ENCODE measurements around the gene GBX1.

The GBX1 gene

DNA sequence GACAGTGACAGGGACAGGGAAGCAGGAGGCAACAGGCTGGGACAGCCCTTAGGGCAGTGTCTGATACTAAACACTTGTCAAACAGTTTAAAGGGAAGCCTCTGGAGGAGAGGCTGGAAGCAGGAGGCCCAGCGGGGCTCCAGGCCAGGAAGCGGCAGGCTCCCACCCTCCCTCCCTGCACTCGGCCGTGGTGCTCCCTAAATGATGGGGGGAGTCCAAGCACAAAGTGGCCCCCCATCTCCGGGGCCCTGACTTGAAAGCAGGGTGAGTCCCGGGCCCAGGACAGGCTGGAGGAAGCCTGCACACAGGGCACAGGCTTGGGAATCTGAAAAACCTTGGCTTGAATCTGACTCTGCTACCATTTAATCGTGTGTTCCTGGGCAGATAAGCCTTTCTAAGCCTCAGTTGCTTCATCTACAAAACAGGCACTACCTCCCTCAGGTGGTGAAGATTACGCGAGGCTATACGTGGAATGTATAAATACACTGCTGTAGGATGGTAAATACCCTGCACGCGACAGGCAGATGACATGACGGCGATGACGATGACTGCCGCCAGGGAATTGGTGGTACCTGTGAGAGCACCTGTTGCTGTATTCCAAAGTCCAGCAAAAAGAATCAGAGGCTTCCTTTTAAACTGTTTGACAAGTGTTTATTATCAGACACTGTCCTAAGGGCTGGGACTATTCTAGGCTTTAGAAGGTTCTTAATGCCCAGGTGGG, 34.1 kb downstream of the GBX1 start:
- no peak overlapping the region for H3K27ac ChIP-seq
- no peak for TF ChIP-seq CTCF (IDR thresholded peaks at IDR 0.05)
- no peak overlapping the region for H3K4me3 ChIP-seq (ENCODE audit: low read depth, low read length)
- no peaks in the 10 kb centered on the region for H3K4me1 ChIP-seq
- no peaks in the 10 kb centered on the region for H3K9me3 ChIP-seq (ENCODE audit: control insufficient read depth, low read length)
- no peak overlapping the region for H3K9ac ChIP-seq
- no peaks in the 10 kb centered on the region for H3K27me3 ChIP-seq (ENCODE audit: control insufficient read depth, insufficient read depth, low read length)
- no peaks in the 10 kb centered on the region for H3K36me3 ChIP-seq (ENCODE audit: control insufficient read depth, insufficient read depth, low read length)
- no peak overlapping the region for H3K4me2 ChIP-seq (ENCODE audit: low read length)
- peaks cover 10% of the 10 kb centered on the region for H3K79me2 ChIP-seq
- H2AFZ ChIP-seq = no peak overlapping the region

DNA sequence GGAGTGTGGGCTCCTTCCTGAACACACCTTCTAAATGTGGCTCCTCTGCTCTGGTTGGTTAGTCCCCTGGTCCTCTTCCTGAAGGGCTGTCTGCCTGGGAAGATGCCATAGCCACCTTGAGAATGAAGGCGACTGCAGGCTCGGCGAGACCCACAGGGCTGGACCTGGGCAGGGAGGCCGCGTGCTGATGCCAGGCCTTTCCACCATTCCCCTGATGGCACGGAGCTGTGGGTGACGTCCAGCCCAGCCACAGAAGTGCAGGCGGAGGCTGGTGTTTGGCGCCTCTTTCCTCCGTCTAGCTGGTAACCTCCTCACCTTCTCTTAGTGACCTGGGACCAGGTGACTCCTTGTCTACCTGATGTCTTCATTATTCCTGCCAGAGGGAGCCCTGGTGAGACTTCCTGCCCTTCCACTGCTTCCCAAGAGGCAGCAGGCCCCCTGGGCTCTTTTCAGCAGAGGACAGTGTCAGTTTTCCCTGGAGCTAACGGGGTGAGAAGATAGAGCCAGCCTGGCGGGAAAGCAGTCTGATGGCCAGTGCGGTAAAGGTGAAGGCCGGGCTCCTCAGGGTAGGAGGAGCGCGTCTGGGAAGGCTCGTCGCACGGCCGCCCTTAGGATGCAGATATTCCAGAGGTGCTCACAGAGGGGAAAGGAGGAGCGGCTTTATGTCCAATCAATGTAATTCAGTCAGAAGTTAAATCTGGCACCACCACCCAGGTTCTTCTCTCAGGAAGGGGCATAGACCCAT, 34.9 kb downstream of the GBX1 start:
- Histone ChIP-seq H3K79me2 (peaks cover 11% of the 10 kb centered on the region), H3K4me3 (ENCODE audit: low read depth, low read length) (no peak overlapping the region), H3K27ac (no peak overlapping the region), H2AFZ (no peak overlapping the region), H3K27me3 (ENCODE audit: control insufficient read depth, insufficient read depth, low read length) (no peaks in the 10 kb centered on the region), H3K36me3 (ENCODE audit: control insufficient read depth, insufficient read depth, low read length) (no peaks in the 10 kb centered on the region), H3K9ac (no peak overlapping the region), H3K4me1 (no peaks in the 10 kb centered on the region), H3K9me3 (ENCODE audit: control insufficient read depth, low read length) (no peaks in the 10 kb centered on the region), H3K4me2 (ENCODE audit: low read length) (no peak overlapping the region)
- TF ChIP-seq CTCF (IDR thresholded peaks at IDR 0.05) = no peak

DNA sequence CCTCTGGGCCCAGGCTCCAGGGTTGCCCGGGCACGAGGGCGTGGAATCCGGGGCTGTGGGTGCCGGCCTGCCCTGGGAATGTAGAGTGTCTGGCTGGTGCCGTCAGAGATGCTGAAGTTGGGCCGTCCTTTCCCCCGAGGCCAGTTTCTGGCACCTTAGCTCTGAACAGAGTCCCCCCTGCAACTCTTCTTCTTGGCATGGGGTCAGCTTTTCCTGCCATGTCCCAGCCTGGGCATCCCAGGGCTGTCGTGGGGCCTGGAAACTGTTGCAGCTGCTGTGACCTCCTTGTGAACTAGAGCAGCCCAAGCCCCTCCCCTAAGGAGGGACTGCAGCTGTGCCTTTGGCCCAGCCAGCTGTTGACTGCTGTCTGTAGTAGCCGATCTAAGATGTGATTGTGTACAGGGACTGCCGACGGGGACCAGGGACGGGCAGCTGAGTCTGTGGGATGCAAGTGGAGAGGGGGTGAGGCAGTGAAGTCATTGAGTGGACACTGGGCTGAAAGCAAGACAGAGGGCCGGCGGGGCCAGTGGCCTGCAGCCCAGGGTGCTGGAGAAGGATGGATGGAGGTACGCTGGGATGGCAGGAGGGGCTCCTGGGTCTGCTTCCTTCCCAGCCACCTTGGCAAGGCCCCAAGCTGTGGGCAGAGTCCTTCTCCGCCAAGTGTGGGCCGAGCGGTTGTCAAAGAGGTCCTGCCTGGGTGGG, 35.8 kb downstream of the GBX1 start:
- no peak for TF ChIP-seq CTCF (IDR thresholded peaks at IDR 0.05)
- H3K27me3 ChIP-seq (ENCODE audit: control insufficient read depth, insufficient read depth, low read length) = no peaks in the 10 kb centered on the region
- H3K36me3 ChIP-seq (ENCODE audit: control insufficient read depth, insufficient read depth, low read length) = no peaks in the 10 kb centered on the region
- no peaks in the 10 kb centered on the region for H3K9me3 ChIP-seq (ENCODE audit: control insufficient read depth, low read length)
- H3K4me1 ChIP-seq = no peaks in the 10 kb centered on the region
- H3K4me2 ChIP-seq (ENCODE audit: low read length) = no peak overlapping the region
- H3K9ac ChIP-seq = no peak overlapping the region
- no peak overlapping the region for H2AFZ ChIP-seq
- no peak overlapping the region for H3K4me3 ChIP-seq (ENCODE audit: low read depth, low read length)
- no peak overlapping the region for H3K27ac ChIP-seq
- H3K79me2 ChIP-seq = peaks cover 11% of the 10 kb centered on the region

DNA sequence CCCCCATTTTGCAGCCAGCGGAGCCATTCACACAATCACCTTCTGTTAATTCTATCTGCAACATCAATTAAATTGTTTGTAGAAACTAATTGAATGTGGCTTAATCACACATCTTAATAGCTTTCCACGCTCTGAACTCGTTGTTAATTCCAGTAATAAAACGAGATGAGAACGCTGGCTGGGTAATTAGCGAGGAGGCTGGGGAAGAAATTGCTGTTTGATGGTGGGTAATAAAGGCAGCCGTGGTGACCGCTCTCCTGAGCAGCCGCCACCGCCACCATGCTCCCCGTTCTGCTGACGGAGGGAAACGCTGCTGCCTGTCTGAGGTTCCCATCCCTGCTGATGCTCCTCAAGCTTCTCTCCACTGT, 36.3 kb downstream of the GBX1 start:
- Histone ChIP-seq H3K9ac (no peak overlapping the region), H3K36me3 (ENCODE audit: control insufficient read depth, insufficient read depth, low read length) (no peaks in the 10 kb centered on the region), H3K4me2 (ENCODE audit: low read length) (no peak overlapping the region), H2AFZ (no peak overlapping the region), H3K9me3 (ENCODE audit: control insufficient read depth, low read length) (no peaks in the 10 kb centered on the region), H3K4me1 (no peaks in the 10 kb centered on the region), H3K27ac (no peak overlapping the region), H3K27me3 (ENCODE audit: control insufficient read depth, insufficient read depth, low read length) (no peaks in the 10 kb centered on the region), H3K79me2 (peaks cover 13% of the 10 kb centered on the region), H3K4me3 (ENCODE audit: low read depth, low read length) (no peak overlapping the region)
- no peak for TF ChIP-seq CTCF (IDR thresholded peaks at IDR 0.05)

Measured in parathyroid adenoma (tissue), 2 donors.